HG02763 (cell line): Measurements from ENCODE around the gene PATE4.
"Not testable (repeated sequence)": the region's sequence is repeated elsewhere in the genome, so short reads cannot be mapped to it uniquely, and the experiment has no call there.

ENCODE experiments used
- ATAC-seq: cut with Tn5 transposase; IDR thresholded peaks from one replicate; pipeline ENCODE4 v1.9.1; 2021; ENCODE audit warnings: mild to moderate bottlenecking, moderate library complexity; ENCODE audit not compliant: unreplicated experiment

Gene PATE4, protein sequence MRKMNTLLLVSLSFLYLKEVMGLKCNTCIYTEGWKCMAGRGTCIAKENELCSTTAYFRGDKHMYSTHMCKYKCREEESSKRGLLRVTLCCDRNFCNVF

DNA sequence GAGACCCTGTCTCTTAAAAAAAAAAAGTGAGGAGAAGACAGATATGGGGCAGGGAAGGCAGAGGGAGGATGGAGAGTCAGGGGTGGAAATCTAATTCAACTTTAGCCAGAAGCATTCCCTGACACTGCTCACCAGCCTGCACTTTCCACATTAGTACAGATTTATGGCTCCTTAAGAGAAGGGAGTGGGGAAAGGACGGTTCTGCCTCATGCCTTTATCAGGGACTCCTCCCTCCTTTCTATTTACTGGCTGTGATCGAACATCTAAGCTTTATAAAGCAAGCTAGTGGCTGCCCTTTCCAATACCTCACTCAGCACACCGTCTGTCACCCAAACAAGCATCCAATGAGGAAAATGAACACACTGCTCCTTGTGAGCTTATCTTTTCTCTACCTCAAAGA lies at the start of gene PATE4:
Gene PATE4, plus strand, starts transcription at position 301 of the 400 bp plus-strand sequence. Its CDS starts 44 bp downstream, at position 345.
- no peak for ATAC-seq

DNA sequence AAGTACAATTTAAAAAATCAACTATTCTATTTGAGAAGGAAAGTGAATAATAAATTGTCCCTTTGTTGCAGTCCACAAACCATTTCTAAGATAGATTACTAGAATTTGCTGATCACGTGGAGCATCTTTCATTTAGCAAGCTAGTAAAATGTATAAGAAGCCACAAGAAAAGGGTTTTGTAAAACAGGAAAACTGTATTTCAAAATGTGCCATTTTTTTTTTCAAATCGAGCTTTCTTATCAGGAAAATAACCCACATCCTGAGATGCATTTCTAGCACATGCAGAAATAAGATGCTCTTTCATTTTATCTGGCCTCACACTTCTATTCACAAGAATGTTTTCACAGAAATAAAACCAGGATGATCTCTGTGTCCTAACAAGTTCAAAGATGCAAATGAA lies 48.4 kb upstream of the PATE4 start:
- no peak for ATAC-seq

DNA sequence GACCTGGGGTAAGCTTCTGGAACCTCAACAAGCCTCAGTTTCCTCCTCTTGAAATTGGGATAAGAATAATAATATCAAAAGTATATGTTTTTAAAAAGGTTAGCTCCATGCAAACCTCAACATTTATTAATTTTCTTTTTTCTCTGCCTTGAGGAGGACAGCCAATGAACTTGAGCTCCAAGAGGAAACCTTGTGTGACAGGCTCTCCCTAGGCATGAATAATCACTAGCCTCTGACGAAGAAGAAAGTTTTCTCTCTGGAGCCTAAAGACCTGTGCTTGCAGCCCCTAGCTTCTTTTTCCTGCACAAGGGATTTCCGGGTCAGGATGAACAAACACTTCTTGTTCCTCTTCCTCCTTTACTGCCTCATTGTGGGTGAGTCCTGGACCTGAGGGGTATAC lies 45.3 kb upstream of the PATE4 start, which contains the start of gene PATE3:
Gene PATE3, plus strand, starts transcription at position 301 of the 400 bp plus-strand sequence. Its CDS starts 25 bp downstream, at position 326.
- no peak for ATAC-seq

DNA sequence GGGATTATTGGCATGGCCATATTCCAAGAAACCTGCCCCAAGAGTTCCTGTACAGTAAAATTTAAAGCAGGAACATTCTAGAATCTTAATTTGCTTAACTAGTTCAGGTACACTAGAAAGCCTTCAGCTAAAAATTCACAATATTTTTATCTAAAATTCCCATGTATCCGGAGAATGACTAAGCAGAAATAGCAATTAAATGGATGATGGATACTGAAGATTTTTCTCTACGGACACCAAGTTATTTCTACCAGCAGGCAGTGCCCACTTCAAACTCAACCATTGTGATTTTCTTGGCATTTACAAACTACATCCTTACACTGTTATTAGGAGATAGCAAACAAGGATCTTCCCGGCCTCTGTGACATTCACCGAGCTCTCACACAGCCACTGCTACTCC lies 42.3 kb upstream of the PATE4 start:
- no peak for ATAC-seq

GRCh38 chr11:125797641-125798040 lies 35.5 kb upstream of the PATE4 start:
- no peak for ATAC-seq

- ATAC-seq = no peak
These were observed 33.3 kb upstream of the PATE4 start for GRCh38 chr11:125799808-125800207.

DNA sequence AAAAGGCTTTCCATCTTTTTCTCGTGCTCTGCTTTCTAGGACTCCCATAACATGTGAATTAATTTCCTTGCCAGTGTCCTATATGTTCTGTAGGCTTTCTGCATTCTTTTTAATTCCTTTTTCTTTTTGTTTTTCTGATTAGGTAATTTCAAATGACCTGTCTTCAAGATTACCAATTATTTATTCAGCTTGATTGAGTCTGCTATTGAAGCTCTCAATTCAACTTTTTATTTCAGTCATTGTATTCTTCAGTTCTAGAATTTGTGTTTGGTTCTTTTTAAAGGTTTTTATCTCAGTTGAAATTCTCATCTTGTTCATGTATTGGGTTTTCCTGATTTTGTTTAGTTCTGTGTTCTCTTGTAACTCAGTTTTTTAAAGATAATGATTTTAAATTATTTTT lies 30.7 kb upstream of the PATE4 start:
- ATAC-seq = no peak

GRCh38 chr11:125807909-125808308 lies 25.2 kb upstream of the PATE4 start:
- no peak for ATAC-seq

DNA sequence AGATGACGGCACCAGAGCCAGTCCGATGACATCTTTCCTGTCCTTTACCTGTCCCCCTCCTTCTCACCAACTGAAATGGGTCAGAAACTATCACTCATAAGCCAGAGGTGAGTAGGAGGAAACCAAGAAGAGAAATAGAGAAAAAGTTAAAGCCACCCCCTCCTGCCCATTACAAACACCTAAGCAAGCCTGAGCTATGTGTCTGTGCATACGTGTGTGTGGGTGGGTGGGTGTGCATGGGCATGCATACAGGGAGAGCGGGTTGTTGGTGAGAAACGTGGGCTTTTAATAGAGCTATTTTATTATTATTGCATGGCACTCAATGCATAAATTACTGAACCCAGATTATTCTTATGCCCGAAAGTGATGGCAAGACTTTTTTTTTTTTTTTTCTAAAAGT lies 2.6 kb downstream of the PATE4 start:
- no peak for ATAC-seq

DNA sequence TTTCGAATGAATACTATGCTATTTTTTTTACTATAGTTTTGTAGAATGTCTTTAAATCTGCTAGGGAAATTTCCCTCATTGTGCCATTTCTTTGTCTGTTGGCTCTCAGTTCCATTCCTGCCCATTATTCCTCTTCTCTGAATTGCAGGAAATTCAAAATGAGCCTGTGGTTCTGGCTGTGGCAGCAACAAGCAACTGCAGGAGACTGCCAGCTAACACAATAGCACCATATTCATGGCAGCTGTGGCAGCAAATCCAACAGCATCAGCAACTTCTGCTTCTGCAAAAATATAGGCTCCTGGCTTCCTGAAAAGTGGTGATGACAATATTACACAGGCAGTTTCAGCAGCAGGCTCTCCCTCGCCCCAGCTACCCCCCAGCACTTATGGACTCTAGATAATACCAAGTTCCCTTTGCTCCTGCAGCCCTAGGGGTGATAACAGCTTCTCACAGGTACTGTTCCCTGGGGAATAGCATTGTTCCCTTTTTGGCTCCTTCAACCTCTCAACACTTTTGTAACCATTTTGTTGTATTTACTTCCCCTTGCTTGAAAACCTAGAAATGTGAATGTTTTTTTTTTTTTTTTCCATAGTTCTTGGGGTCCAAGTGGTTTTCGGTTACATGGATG lies 9.3 kb downstream of the PATE4 start:
- ATAC-seq = no peak

GRCh38 chr11:125846188-125846587 lies 13.1 kb downstream of the PATE4 start:
- ATAC-seq = no peak

DNA sequence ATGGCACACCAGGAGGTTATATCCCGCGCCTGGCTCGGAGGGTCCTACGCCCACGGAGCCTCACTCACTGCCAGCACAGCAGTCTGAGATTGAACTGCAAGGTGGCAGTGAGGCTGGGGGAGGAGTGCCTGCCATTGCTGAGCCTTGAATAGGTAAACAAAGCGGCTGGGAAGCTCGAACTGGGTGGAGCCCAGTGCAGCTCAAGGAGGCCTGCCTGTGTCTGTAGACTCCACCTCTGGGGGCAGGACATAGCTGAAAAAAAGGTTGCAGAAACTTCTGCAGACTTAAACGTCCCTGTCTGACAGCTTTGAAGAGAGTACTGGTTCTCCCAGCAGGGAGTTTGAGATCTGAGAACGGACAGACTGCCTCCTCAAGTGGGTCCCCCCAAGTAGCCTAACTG lies 24.6 kb downstream of the PATE4 start:
- not testable (repeated sequence) for ATAC-seq

DNA sequence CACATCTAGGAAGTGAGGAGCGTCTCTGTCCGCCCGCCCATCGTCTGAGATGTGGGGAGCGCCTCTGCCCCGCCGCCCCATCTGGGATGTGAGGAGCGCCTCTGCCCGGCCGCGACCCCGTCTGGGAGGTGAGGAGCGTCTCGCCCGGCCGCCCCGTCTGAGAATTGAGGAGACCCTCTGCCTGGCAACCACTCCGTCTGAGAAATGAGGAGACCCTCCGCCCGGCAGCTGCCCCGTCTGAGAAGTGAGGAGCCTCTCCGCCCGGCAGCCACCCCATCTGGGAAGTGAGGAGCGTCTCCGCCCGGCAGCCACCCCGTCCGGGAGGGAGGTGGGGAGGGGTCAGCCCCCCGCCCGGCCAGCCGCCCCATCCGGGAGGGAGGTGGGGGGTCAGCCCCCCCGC lies 29.7 kb downstream of the PATE4 start:
- ATAC-seq = not testable (repeated sequence)

DNA sequence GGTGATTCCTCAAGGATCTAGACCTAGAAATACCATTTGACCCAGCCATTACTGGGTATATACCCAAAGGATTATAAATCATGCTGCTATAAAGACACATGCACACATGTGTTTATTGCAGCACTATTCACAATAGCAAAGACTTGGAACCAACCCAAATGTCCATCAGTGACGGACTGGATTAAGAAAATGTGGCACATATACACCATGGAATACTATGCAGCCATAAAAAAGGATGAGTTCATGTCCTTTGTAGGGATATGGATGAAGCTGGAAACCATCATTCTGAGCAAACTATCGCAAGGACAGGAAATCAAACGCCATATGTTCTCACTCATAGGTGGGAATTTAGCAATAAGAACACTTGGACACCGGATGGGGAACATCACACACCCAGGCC lies 32.2 kb downstream of the PATE4 start:
- ATAC-seq = not testable (repeated sequence)

DNA sequence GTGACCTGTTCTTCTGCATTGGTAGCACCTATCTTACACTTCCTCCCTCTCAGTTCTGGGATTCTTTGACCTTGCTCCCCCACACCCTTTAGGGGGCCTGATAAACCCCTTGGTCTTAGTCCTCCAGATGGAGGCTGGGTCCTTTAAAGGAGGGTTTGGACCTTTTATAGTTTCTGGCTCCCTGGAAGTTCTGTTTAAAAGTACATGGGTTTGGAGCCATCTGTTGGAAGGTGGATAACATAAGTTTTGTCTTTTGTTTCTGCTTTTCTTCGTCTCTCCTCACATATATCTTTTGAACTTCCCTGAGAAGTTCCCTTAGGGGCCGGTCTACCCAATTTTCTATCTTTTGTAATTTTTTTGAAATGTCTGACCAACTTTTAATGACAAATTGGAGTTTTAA lies 36.4 kb downstream of the PATE4 start:
- ATAC-seq = no peak

- ATAC-seq = no peak
These were observed 38.4 kb downstream of the PATE4 start for GRCh38 chr11:125871391-125872137.

GRCh38 chr11:125872138-125872491 lies 39.0 kb downstream of the PATE4 start:
- ATAC-seq = no peak

DNA sequence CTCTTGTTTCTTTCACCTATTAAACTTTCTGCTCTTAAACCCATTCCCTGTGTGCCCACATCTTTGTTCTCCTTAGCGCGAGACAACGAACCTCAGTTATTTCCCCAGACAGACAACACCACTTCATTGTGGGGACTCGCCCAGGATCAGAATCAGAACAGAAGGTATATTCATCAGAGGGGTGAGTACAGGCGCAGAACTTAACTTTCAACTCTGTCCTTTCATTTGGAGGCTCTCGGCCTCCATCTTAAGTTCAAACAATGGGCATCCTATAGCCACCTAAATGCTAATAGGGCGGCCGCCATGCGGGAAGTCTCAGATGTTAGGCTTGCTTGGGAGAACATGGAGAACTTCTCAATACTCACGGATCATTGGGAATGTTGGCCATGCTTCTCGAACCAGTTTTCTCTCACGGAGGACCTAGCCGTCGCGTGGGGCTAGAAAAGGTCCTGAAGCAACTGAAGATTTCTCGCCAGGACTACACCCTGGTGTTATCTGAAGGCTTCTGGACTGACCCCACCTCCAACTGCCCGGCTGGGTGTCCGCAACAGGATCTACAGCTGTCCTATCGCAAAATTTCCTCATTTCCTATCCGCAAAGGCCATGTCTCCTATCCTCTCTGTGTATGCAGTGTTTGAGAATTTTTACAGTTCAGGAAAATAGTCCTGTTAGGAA lies 40.9 kb downstream of the PATE4 start:
- ATAC-seq = no peak

- peak; percentile 57 for ATAC-seq
These were observed 41.5 kb downstream of the PATE4 start for GRCh38 chr11:125874556-125875124.

DNA sequence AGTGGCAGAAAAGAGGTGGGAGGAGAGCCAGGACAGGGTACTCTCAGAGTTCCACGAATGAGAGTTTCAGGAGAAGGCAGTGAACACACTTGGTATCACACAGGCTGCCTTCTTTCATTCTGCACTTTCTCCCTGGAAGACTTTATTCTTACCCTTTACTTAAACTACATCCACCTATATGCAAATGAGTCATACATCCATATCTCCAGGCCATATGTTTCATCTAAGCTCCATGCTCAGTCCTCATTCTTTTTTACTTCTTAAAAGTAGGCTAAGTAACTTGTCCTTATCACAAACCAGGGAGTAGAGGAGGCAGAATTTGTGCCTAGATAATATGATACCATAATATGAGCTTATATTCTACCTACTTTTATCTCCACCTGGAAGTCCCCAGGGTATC lies 48.2 kb downstream of the PATE4 start:
- no peak for ATAC-seq

GRCh38 chr11:125883375-125883774 lies 50.3 kb downstream of the PATE4 start:
- ATAC-seq = no peak
